SK-N-SH treated with all-trans-retinoic acid at 6 μM for 48 hours (cell line): ENCODE data around the gene FGGY.
A peak's percentile ranks its signal among the peaks of the same experiment; 100 is the strongest.

ENCODE experiments used
- ATAC-seq: fragments of 200-7000 bp; cut with Tn5 transposase; 3 replicates; pipeline ENCODE4 v1.9.1; 2020; ENCODE audit warnings: mild to moderate bottlenecking, moderate library complexity
- ARNTL ChIP-seq: fragments of 450-650 bp; formaldehyde crosslinking; IDR thresholded peaks from 2 replicates; pipeline ENCODE4 v1.5.0; 2020; ENCODE audit warnings: low read depth, mild to moderate bottlenecking, moderate library complexity, borderline replicate concordance
- BACH2 ChIP-seq: fragments of 250-450 bp; sonication (Bioruptor Pico); IDR thresholded peaks from 2 replicates; pipeline ENCODE4 v1.9.0; 2021; ENCODE audit warnings: mild to moderate bottlenecking, borderline replicate concordance
- CREB5 ChIP-seq: fragments of 250-450 bp; sonication (Bioruptor Pico); IDR thresholded peaks from 2 replicates; pipeline ENCODE4 v1.5.1; 2020; ENCODE audit warnings: low read depth, mild to moderate bottlenecking, moderate library complexity
- CSDC2 ChIP-seq: fragments of 250-450 bp; sonication (Bioruptor Pico); IDR thresholded peaks from 2 replicates; pipeline ENCODE4 v1.5.0; 2020; ENCODE audit warnings: mild to moderate bottlenecking, moderate library complexity
- ESRRG ChIP-seq: fragments of 250-450 bp; sonication (Bioruptor Pico); IDR thresholded peaks from 2 replicates; pipeline ENCODE4 v1.6.1; 2021; ENCODE audit warnings: mild to moderate bottlenecking
- GLIS3 ChIP-seq: fragments of 250-450 bp; sonication (Bioruptor Pico); IDR thresholded peaks from 2 replicates; pipeline ENCODE4 v1.5.0; 2020; ENCODE audit warnings: mild to moderate bottlenecking, moderate library complexity
- ISL1 ChIP-seq: fragments of 250-450 bp; sonication (Bioruptor Pico); IDR thresholded peaks from 2 replicates; pipeline ENCODE4 v2.1.2; 2022; ENCODE audit warnings: mild to moderate bottlenecking, moderate library complexity
- OSR1 ChIP-seq: fragments of 250-450 bp; sonication (Bioruptor Pico); IDR thresholded peaks from 2 replicates; pipeline ENCODE4 v1.8.0; 2022; ENCODE audit warnings: moderate library complexity, mild to moderate bottlenecking, inconsistent platforms
- PATZ1 ChIP-seq: fragments of 250-450 bp; sonication (Bioruptor Pico); IDR thresholded peaks from 2 replicates; pipeline ENCODE4 v1.8.0; 2020; ENCODE audit warnings: mild to moderate bottlenecking, moderate library complexity, borderline replicate concordance
- POU6F1 ChIP-seq: fragments of 250-450 bp; sonication (Bioruptor Pico); IDR thresholded peaks from 2 replicates; pipeline ENCODE4 v1.8.0; 2021; ENCODE audit warnings: low read depth, mild to moderate bottlenecking, moderate library complexity, borderline replicate concordance
- PPARA ChIP-seq: fragments of 250-450 bp; sonication (Bioruptor Pico); IDR thresholded peaks from 2 replicates; pipeline ENCODE4 v1.5.0; 2020; ENCODE audit warnings: mild to moderate bottlenecking, borderline replicate concordance
- SNAI2 ChIP-seq: fragments of 250-450 bp; sonication (Bioruptor Pico); IDR thresholded peaks from 2 replicates; pipeline ENCODE4 v1.5.0; 2020; ENCODE audit warnings: mild to moderate bottlenecking, moderate library complexity
- TCF4 ChIP-seq: fragments of 250-450 bp; sonication (Bioruptor Pico); IDR thresholded peaks from 2 replicates; pipeline ENCODE4 v1.8.0; 2021; ENCODE audit warnings: mild to moderate bottlenecking, moderate library complexity, borderline replicate concordance
- TOX ChIP-seq: fragments of 250-450 bp; sonication (Bioruptor Pico); IDR thresholded peaks from 2 replicates; pipeline ENCODE4 v1.8.0; 2021; ENCODE audit warnings: mild to moderate bottlenecking, moderate library complexity, borderline replicate concordance
- TSHZ2 ChIP-seq: fragments of 250-450 bp; sonication (Bioruptor Pico); IDR thresholded peaks from 2 replicates; pipeline ENCODE4 v1.5.0; 2020; ENCODE audit warnings: mild to moderate bottlenecking, moderate library complexity
- ZC3H10 ChIP-seq: fragments of 250-450 bp; sonication (Bioruptor Pico); IDR thresholded peaks from 2 replicates; pipeline ENCODE4 v1.5.1; 2021; ENCODE audit warnings: mild to moderate bottlenecking, moderate library complexity
- ZFP3 ChIP-seq: fragments of 250-450 bp; sonication (Bioruptor Pico); IDR thresholded peaks from 2 replicates; pipeline ENCODE4 v1.5.0; 2020; ENCODE audit warnings: mild to moderate bottlenecking, moderate library complexity
- ZFP30 ChIP-seq: fragments of 450-650 bp; formaldehyde crosslinking; IDR thresholded peaks from 2 replicates; pipeline ENCODE4 v1.5.0; 2022; ENCODE audit warnings: mild to moderate bottlenecking, moderate library complexity
- ZNF565 ChIP-seq: fragments of 450-650 bp; formaldehyde crosslinking; conservative IDR thresholded peaks from 2 replicates; pipeline ENCODE4 v1.5.0; 2020; ENCODE audit warnings: low read depth, mild to moderate bottlenecking, moderate library complexity
- ZNF70 ChIP-seq: fragments of 450-650 bp; formaldehyde crosslinking; IDR thresholded peaks from 2 replicates; pipeline ENCODE4 v1.5.0; 2020; ENCODE audit warnings: mild to moderate bottlenecking, moderate library complexity
- ZNF8 ChIP-seq: fragments of 450-650 bp; formaldehyde crosslinking; IDR thresholded peaks from 2 replicates; pipeline ENCODE4 v1.5.0; 2020; ENCODE audit warnings: mild to moderate bottlenecking, moderate library complexity

Gene FGGY

GRCh38 chr1:59484096-59484495 lies 187.2 kb downstream of the FGGY start:
- ATAC-seq: peak; percentile 97
- TF ChIP-seq CREB5 (CRISPR knock-in tag): no peak
- TF ChIP-seq ZC3H10: no peak
- TF ChIP-seq TSHZ2 (CRISPR knock-in tag): no peak
- no peak for TF ChIP-seq TCF4
- no peak for TF ChIP-seq ARNTL (CRISPR knock-in tag)
- no peak for TF ChIP-seq BACH2
- no peak for TF ChIP-seq TOX
- TF ChIP-seq ZFP30 (CRISPR knock-in tag): no peak
- TF ChIP-seq POU6F1 (CRISPR knock-in tag): no peak
- TF ChIP-seq CSDC2 (CRISPR knock-in tag): 0 out of 2 replicates have a peak, but pooled peaks have one; percentile 10
- no peak for TF ChIP-seq GLIS3
- TF ChIP-seq ISL1: peak; percentile 40; the same call in 1 of the 2 replicates

- TF ChIP-seq ZNF565 (CRISPR knock-in tag) (no peak), PATZ1 (no peak), ESRRG (CRISPR knock-in tag) (no peak), ZNF8 (CRISPR knock-in tag) (no peak), BACH2 (no peak), TOX (no peak), CREB5 (CRISPR knock-in tag) (no peak)
- no peak for ATAC-seq
Observed at GRCh38 chr1:59485171-59485570, 188.3 kb downstream of the FGGY start.

- no peak for ATAC-seq
- TF ChIP-seq ZC3H10: no peak
- no peak for TF ChIP-seq ZFP30 (CRISPR knock-in tag)
Observed at GRCh38 chr1:59485949-59486348, 189.1 kb downstream of the FGGY start.

GRCh38 chr1:59486615-59487014 lies 189.7 kb downstream of the FGGY start:
- no peak for ATAC-seq
- no peak for TF ChIP-seq PPARA
- no peak for TF ChIP-seq BACH2
- TF ChIP-seq ISL1: no peak
- no peak for TF ChIP-seq CSDC2 (CRISPR knock-in tag)
- no peak for TF ChIP-seq ZNF8 (CRISPR knock-in tag)
- no peak for TF ChIP-seq SNAI2 (CRISPR knock-in tag)
- no peak for TF ChIP-seq PATZ1
- no peak for TF ChIP-seq ESRRG (CRISPR knock-in tag)
- no peak for TF ChIP-seq ZNF70
- no peak for TF ChIP-seq TOX
- TF ChIP-seq OSR1 (CRISPR knock-in tag): no peak
- no peak for TF ChIP-seq ZFP30 (CRISPR knock-in tag)
- no peak for TF ChIP-seq ZFP3
- no peak for TF ChIP-seq TSHZ2 (CRISPR knock-in tag)
- no peak for TF ChIP-seq POU6F1 (CRISPR knock-in tag)
